ENCODE results near the gene TANGO2.
A peak's percentile ranks its signal among the peaks of the same experiment; 100 is the strongest.

TANGO2 gene

GRCh38 chr22:20026204-20026908, 5.4 kb downstream of the TANGO2 start:
- peaks cover 14% of the 10 kb centered on the region for H3K36me3 Mint-ChIP-seq (ENCODE audit: insufficient read depth)
- H3K9me3 Mint-ChIP-seq, result no peaks in the 10 kb centered on the region
- no peak for ATAC-seq (replicated peaks)
- H3K27ac Mint-ChIP-seq, result no peak overlapping the region
- H3K4me1 Mint-ChIP-seq (ENCODE audit: low read depth in 2 of 2), result peaks cover 37 to 40% of the 10 kb centered on the region in 2 donors
- H3K4me3 Mint-ChIP-seq, result no peak overlapping the region
- no peaks in the 10 kb centered on the region for H3K27me3 Mint-ChIP-seq
- no peak for DNase-seq

GRCh38 chr22:20026996-20027601, 6.2 kb downstream of the TANGO2 start:
- no peak overlapping the region for H3K4me3 Mint-ChIP-seq
- no peaks in the 10 kb centered on the region for H3K9me3 Mint-ChIP-seq
- ATAC-seq (replicated peaks) (no peak), DNase-seq (no peak)
- no peak overlapping the region for H3K27ac Mint-ChIP-seq
- peaks cover 8% of the 10 kb centered on the region for H3K36me3 Mint-ChIP-seq (ENCODE audit: insufficient read depth)
- H3K27me3 Mint-ChIP-seq, result no peaks in the 10 kb centered on the region
- H3K4me1 Mint-ChIP-seq (ENCODE audit: low read depth in 2 of 2), result peaks cover 39 to 43% of the 10 kb centered on the region in 2 donors

GRCh38 chr22:20027966-20028854, 7.3 kb downstream of the TANGO2 start:
- DNase-seq (no peak), ATAC-seq (replicated peaks) (no peak)
- Mint-ChIP-seq H3K27ac (no peak overlapping the region), H3K9me3 (no peaks in the 10 kb centered on the region), H3K36me3 (ENCODE audit: insufficient read depth) (peaks cover 8% of the 10 kb centered on the region), H3K4me1 (ENCODE audit: low read depth in 2 of 2) (peaks cover 37 to 41% of the 10 kb centered on the region in 2 donors), H3K27me3 (no peaks in the 10 kb centered on the region), H3K4me3 (no peak overlapping the region)

GRCh38 chr22:20028855-20029549, 8.1 kb downstream of the TANGO2 start:
- no peaks in the 10 kb centered on the region for H3K27me3 Mint-ChIP-seq
- no peak overlapping the region for H3K4me3 Mint-ChIP-seq
- H3K36me3 Mint-ChIP-seq (ENCODE audit: insufficient read depth), result peaks cover 8% of the 10 kb centered on the region
- DNase-seq (no peak), ATAC-seq (replicated peaks) (no peak)
- H3K9me3 Mint-ChIP-seq, result no peaks in the 10 kb centered on the region
- peaks cover 37 to 41% of the 10 kb centered on the region in 2 donors for H3K4me1 Mint-ChIP-seq (ENCODE audit: low read depth in 2 of 2)
- H3K27ac Mint-ChIP-seq, result no peak overlapping the region

GRCh38 chr22:20029550-20030225, 8.8 kb downstream of the TANGO2 start:
- Mint-ChIP-seq H3K4me1 (ENCODE audit: low read depth in 2 of 2) (peaks cover 39 to 43% of the 10 kb centered on the region in 2 donors), H3K27ac (no peak overlapping the region), H3K4me3 (no peak overlapping the region), H3K36me3 (ENCODE audit: insufficient read depth) (peaks cover 5% of the 10 kb centered on the region), H3K27me3 (no peaks in the 10 kb centered on the region), H3K9me3 (no peaks in the 10 kb centered on the region)
- no peak for ATAC-seq (replicated peaks)
- DNase-seq, result no peak

DNA sequence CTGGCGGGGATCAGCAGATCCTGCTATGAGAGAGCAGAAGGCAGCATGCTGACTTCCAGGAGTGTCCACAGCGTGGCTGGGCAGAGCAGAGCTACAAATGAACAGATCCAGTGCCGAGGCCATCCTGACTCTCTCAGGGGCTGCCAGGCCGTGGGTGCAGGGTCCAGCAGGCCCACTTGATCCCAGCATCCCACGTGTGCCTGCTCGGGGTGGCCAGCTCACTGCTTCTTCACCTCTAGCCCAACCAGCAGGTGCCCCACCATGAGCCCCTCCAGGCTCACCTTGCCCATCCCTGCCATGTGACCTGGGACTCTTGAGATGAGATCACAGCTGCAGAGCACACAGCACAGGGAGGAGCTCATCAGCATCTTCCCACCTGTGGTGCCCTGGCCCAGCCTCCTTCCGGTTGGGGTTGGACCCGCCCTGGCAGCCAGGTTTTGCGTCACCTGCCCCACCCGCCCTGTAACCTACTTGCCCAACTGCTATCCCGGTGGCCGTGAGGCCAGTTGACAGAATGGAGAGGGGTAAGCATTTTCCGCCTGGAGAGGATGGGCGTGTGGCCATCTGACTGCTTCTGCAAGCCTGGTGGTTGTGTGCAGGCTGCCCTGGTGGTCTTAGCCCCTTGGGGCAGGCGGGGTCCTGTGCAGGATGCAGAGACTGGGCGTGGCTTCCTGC, 11.0 kb downstream of the TANGO2 start:
- Mint-ChIP-seq H3K27ac (peak overlapping the region; percentile 38 to 82), H3K36me3 (ENCODE audit: insufficient read depth) (peaks cover 5% of the 10 kb centered on the region), H3K4me1 (ENCODE audit: low read depth in 2 of 2) (peaks cover 38 to 44% of the 10 kb centered on the region in 2 donors), H3K27me3 (no peaks in the 10 kb centered on the region), H3K4me3 (peak overlapping the region; percentile 27 to 44), H3K9me3 (no peaks in the 10 kb centered on the region)
- ATAC-seq (replicated peaks) (peak; percentile 98), DNase-seq (peak; percentile 33 to 42 (median 36))

DNA sequence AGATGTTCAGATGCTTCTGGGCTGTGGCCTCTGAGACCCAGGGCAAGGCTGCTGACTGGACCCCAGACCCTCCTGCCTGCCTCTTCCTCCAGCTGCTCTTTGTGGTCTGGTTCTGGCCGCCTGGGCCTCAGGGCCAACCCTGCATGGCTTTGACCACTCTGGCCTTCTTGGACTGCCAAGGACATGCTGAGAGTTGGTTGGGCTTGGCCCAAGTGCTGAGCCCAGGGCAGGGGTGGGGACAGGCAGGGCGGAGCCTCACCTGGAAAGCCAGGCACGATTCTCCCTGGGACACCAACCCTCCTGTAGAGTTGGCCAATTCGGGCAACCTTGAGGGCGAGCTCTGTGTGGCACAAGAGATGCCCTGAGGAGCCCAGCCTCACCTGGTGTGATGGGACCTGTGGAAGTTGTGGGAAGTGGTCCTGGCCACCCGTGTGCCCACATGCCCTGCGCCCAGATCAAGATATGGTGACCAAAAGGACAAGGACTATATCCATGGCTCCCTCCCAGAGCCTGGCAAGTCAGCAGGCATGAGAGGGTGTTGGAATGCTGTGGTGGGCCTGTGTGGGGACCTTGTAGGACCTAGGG, 11.6 kb downstream of the TANGO2 start:
- Mint-ChIP-seq H3K27ac (peak overlapping the region; percentile 19 to 82), H3K4me3 (peak overlapping the region in 1 of 2 donors; percentile 44), H3K36me3 (ENCODE audit: insufficient read depth) (peaks cover 3% of the 10 kb centered on the region)

GRCh38 chr22:20033045-20033706, 12.3 kb downstream of the TANGO2 start:
- peaks cover 42 to 43% of the 10 kb centered on the region in 2 donors for H3K4me1 Mint-ChIP-seq (ENCODE audit: low read depth in 2 of 2)
- no peaks in the 10 kb centered on the region for H3K9me3 Mint-ChIP-seq
- peak overlapping the region; percentile 52 to 82 for H3K27ac Mint-ChIP-seq
- no peak for ATAC-seq (replicated peaks)
- no peak for DNase-seq
- peaks cover 3% of the 10 kb centered on the region for H3K36me3 Mint-ChIP-seq (ENCODE audit: insufficient read depth)
- no peak overlapping the region for H3K4me3 Mint-ChIP-seq
- H3K27me3 Mint-ChIP-seq, result no peaks in the 10 kb centered on the region

More for the DNA sequence above, 11.6 kb downstream of the TANGO2 start:
- DNase-seq (no peak), ATAC-seq (replicated peaks) (no peak)
- no peaks in the 10 kb centered on the region for H3K27me3 Mint-ChIP-seq
- H3K9me3 Mint-ChIP-seq, result no peaks in the 10 kb centered on the region
- H3K4me1 Mint-ChIP-seq (ENCODE audit: low read depth in 2 of 2), result peaks cover 38 to 43% of the 10 kb centered on the region in 2 donors

- Mint-ChIP-seq H3K4me1 (ENCODE audit: low read depth in 2 of 2) (peaks cover 38 to 39% of the 10 kb centered on the region in 2 donors), H3K27ac (peak overlapping the region; percentile 51 to 52)
Observed at GRCh38 chr22:20034143-20034542, 13.2 kb downstream of the TANGO2 start.

GRCh38 chr22:20035375-20036083, 14.6 kb downstream of the TANGO2 start:
- DNase-seq (no peak), ATAC-seq (replicated peaks) (no peak)
- Mint-ChIP-seq H3K27me3 (no peaks in the 10 kb centered on the region), H3K9me3 (no peaks in the 10 kb centered on the region), H3K27ac (peak overlapping the region in 1 of 2 donors; percentile 81), H3K4me3 (no peak overlapping the region), H3K4me1 (ENCODE audit: low read depth in 2 of 2) (peaks cover 36 to 44% of the 10 kb centered on the region in 2 donors), H3K36me3 (ENCODE audit: insufficient read depth) (peaks cover 8% of the 10 kb centered on the region)

More at GRCh38 chr22:20034143-20034542, 13.2 kb downstream of the TANGO2 start:
- ATAC-seq (replicated peaks), result no peak
- Mint-ChIP-seq H3K27me3 (no peaks in the 10 kb centered on the region), H3K4me3 (no peak overlapping the region), H3K9me3 (no peaks in the 10 kb centered on the region), H3K36me3 (ENCODE audit: insufficient read depth) (peaks cover 3% of the 10 kb centered on the region)
- no peak for DNase-seq

- peaks cover 8% of the 10 kb centered on the region for H3K36me3 Mint-ChIP-seq (ENCODE audit: insufficient read depth)
- no peak for ATAC-seq (replicated peaks)
- H3K27ac Mint-ChIP-seq, result peak overlapping the region in 1 of 2 donors; percentile 81
- peaks cover 36 to 44% of the 10 kb centered on the region in 2 donors for H3K4me1 Mint-ChIP-seq (ENCODE audit: low read depth in 2 of 2)
- no peak for DNase-seq
- no peaks in the 10 kb centered on the region for H3K27me3 Mint-ChIP-seq
- no peak overlapping the region for H3K4me3 Mint-ChIP-seq
- H3K9me3 Mint-ChIP-seq, result no peaks in the 10 kb centered on the region
Observed at GRCh38 chr22:20036084-20036482, 15.2 kb downstream of the TANGO2 start.
